Activated gamma-delta T cell treated with Interleukin-2 at 50 U/mL for 16 hours (primary cell): ENCODE results near the gene MLANA.

Source experiments
- DNase-seq: peaks from one replicate; pipeline ENCODE4 v3.0.0-alpha.2; 2020

The MLANA gene

DNA sequence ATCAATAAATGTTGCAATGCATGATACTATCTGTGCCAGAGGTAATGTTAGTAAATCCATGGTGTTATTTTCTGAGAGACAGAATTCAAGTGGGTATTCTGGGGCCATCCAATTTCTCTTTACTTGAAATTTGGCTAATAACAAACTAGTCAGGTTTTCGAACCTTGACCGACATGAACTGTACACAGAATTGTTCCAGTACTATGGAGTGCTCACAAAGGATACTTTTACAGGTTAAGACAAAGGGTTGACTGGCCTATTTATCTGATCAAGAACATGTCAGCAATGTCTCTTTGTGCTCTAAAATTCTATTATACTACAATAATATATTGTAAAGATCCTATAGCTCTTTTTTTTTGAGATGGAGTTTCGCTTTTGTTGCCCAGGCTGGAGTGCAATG lies 18.2 kb downstream of the MLANA start:
- no peak for DNase-seq

DNA sequence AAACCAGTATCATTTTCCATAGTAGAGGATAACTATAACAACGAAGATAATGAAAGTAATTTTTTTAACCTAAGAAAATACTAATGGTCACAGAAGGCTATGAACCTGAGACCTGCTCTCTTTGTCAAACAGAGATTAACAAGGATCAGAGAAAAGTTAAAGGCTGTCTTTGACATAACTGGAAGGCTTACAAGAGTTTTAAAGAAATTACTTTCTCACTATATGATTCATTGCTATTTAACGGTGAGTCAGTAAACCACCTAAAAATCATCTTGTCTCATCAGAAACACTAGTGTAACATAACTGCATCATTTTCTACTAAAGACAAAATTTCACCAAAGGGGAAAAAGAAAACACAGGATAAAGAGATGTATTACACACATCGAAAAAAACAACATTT lies 19.3 kb downstream of the MLANA start:
- DNase-seq: no peak

DNA sequence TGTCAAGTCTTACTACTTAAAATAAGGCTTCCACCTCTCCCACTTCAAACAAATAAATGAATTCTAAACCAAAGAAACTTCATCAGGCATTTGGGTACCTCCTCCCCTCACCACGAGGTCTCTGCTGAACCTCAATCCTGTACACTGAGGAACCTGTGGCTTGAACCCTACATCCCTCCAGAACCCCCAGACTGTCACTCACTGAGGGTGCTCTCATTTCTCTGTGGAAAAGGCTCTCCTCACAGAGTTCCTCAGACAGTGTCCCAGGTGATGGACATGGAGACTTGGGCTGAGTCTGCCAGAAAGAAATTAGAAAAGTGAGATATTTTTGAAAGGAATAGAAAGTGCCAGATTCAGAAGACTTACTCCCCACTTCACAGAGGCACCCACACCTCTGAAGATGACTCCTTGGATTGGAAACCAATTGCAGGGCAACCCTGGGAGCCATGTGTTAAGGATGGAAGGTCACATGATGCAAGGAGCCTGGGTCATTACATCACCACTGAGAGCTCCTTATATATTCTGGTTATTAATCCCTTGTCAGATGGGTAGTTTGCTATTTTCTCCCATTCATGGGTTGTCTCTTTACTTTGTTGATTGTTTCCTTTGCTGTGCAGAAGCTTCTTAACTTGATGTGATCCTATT lies 19.8 kb downstream of the MLANA start:
- DNase-seq: no peak

DNA sequence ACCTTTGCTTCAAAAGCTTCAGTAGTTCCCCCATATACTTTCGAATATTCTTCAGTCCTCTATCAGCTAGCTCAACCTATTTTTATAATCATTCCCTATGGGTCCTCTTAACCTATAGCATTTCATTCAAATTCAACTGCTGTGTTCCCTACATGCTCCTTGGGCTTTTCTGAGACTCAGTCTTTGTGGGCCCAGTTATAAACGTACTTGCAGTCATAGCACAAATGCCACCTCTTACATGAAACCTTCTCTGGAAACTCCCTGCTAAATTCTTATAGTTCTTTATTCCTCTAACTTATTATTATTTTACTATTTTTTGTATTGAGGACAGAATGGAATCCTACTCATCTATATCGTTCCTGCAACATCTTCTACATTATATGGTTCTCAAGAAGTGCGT lies 24.7 kb downstream of the MLANA start:
- DNase-seq: no peak

GRCh38 chr9:5917273-5917672 lies 26.6 kb downstream of the MLANA start:
- DNase-seq: no peak

DNA sequence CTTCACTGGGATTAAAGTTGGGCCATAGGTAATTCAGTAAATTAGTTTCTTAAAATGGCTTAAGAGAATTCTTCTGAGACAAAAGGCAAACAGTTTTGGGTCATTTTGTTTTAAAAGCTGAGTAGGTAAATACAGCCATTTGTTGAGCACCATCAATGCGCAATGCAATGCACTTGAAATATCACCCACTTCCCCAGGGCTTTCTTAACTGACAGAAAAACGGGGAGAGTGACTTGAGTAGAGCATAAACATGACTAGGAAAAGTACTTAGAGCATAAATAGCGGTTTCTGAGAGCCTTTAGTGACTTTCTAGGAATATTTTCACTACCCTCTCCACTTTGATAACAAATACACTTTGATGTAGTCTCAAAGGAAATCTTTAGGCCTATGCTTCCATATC lies 27.2 kb downstream of the MLANA start:
- no peak for DNase-seq

DNA sequence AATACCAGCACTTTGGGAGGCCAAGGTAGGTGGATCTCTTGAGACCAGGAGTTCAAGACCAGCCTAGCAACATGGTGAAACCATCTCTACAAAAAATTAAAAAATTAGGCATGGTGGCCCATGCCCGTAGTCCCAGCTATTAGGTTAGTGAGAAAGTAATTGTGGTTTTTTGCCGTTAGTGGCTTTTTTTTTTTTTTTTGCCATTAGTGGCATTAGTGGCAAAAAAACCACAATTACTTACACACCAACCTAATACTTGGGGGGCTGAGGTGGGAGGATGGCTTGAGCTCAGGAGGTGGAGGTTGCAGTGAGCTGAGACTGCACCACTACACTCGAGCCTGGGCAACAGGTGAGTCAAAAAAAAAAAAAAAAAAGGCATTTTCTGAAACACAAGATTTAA lies 27.8 kb downstream of the MLANA start:
- no peak for DNase-seq

GRCh38 chr9:5920860-5921328 lies 30.2 kb downstream of the MLANA start:
- DNase-seq: no peak

GRCh38 chr9:5922192-5922591 lies 31.5 kb downstream of the MLANA start:
- no peak for DNase-seq

DNA sequence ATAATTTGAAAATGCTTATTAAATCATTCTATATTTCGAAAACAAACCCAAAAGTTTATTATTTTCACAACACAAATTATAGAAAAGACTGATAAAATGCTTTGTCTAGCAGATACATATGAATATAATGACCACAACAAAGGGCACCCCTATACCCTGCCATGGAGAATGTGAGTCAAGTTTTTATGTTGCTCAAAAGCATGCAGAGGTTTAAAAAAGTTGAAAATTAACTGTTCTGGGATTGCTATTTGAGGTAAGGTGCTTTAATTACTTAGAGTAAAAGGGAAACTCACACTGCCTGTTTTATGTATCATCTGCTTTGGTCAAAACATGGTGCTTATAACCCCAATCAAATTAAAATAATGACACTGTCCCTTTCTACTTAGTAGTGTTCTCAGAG lies 41.0 kb downstream of the MLANA start:
- DNase-seq: no peak

DNA sequence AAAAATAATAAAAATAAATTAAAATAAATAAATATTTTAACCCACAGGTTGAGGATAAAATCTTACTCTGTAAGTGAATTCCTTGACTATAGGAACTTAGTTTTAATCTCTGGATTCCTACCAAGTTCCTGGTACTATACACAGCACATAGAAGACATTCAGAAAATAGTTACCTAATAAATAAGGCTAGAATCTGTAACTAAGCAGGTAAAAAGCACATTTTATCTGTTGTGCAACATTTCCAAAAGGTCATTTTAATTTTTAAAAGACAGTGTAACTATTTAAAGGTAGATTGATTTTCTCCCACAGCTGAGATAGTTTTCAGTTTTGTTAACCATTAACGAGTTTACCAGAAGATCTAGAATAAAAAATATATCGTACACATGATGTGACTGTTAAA lies 47.8 kb downstream of the MLANA start:
- DNase-seq: no peak

- no peak for DNase-seq
Observed at GRCh38 chr9:5939530-5939929, 48.8 kb downstream of the MLANA start.

- no peak for DNase-seq
Observed at GRCh38 chr9:5941214-5941613, 50.5 kb downstream of the MLANA start.

DNA sequence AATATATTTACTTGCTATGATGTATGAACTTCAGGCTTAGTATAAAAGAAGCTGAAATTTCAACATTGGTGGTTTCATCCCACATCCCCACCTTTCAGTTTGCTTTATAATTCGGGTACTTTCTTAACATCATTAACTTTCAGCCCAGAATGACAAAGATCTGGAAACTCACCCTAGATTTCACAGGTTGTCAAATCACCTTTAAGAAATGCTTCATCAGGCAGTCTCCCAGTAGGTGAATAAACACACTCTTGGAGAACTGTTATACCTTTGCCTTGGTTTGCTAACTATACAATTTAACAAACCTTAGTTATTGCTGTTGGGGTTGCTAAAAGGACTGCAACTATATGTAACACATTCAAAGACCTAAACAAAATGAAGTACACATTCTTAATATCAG lies 54.4 kb downstream of the MLANA start:
- no peak for DNase-seq

DNA sequence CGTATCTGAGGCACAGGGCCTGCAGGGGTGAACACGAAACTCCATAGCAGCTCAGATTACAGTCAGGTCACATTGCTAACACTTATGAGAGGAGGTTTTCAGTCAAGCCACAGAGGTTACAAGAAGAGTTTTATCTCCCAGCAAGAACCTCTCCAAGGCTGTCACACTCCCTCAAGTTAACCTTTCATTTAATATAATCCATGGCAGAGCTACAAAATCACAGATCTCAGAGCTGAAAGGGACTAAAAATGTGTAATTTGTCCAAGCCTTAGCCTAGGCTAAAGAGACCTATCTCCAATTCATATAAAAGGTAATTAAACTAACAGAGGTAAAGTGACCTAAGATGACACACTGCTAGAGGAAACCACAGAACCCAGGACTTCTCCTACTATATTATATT lies 57.2 kb downstream of the MLANA start:
- DNase-seq: no peak

- DNase-seq: peak; percentile 11
Observed at GRCh38 chr9:5949103-5949699, 58.5 kb downstream of the MLANA start.

- no peak for DNase-seq
Observed at GRCh38 chr9:5950261-5950660, 59.6 kb downstream of the MLANA start.

DNA sequence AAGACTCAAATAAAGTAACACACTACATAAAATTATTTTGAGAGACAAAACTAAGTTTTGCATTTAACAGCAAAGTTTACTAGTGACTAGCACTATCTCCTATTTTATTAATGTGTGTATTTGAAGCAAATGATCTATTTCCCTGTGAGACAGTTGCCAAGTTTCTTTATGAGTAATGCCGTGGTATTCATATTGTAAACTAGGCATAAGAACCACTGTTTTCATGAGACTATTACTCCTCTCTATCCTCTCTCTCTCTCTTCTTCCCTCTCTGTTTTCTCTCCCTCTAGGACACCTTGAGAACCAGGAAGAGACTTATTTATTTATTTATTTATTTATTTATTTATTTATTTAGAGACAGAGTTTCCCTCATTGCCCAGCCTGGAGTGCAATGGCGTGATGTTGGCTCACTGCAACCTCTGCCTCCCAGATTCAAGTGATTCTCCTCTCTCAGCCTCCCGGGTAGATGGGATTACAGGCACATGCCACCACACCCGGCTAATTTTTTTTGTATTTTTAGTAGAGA lies 61.1 kb downstream of the MLANA start:
- DNase-seq: no peak

DNA sequence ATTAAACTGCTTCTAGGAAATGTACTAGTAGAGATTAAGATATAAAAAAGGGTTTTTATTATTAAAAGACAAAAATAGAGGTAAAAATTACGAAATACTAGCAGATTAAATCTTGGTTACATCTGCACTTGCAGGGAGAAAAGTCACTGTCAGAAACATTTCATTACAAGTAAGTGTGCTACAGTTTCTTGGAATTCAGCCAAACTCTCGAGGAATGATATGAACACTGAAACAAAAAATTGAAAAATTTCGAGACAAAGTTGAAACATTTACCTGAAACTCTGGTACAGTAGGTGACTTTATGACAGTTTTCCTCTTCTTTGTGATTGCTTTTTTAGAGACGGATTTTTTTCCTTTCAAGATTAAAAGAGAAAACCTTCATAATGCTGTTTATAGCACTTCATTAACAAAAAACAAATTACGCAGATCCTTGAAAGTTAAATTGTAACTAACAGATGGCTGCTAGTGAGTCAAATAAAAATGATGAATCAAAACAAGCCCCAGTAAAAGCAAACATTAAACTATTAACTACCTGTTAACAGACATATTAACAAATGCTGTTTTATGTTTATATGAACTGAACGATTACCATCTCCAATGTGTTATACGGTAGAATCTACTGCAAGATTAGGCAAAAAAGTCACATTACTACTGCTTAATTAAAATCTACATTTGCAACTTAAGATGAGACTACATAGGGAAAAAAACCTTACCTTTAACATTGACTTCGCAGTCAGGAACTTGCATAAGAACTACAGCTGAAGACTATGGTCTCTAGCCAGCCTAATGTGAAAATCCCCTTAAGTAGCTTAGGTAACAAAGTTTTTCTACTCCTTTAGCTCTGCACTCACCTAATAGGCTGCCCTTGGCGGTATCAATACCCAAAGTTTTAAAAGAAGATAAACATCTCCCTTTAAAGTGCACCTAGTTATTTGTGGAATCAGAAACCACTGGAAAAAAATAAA lies 63.3 kb downstream of the MLANA start:
- DNase-seq: no peak

DNA sequence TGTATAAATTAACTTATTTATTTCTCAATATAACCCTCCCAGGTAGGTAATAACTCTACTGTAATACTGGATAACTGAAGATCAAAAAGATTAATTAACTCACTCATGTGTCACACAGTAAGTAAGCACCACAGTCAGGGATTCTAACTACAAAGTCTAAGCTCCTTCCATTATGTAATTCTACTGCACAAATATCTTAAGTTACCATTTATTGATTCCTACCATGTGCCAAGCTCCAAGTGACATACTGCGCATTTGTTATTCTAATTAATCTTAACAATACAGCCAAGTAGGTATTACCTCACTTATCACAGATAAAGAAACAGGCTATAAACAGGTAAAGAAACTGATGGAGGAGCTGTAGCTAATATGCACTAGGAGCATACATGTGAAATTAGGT lies 66.5 kb downstream of the MLANA start:
- DNase-seq: no peak

GRCh38 chr9:5958273-5958672 lies 67.6 kb downstream of the MLANA start:
- no peak for DNase-seq
